ENCODE data around the gene CDH4. TPM values are rescaled to one million over a fixed set of nuclear protein-coding genes. Genes with fewer than 3 reads are reported as not detected.

CDH4 gene
- total and polyA plus RNA-seq, 2 of the 8 experiments (the other 6 are each of a cell fraction or from before 2014, with no cell fraction given), result 4.3 to 7.9 TPM

- Histone ChIP-seq H3K27me3 (replicated peaks in 1 of 4; ENCODE audit: control insufficient read depth in 3 of 4, extremely low read depth in 1 of 4, insufficient read depth in 3 of 4, low read length in 3 of 4) (peaks cover 0 to 3% (median under 1%) of the 10 kb centered on the region in 4 experiments; a peak in 3 of 7 replicates), H3K14ac (ENCODE audit: insufficient read length) (no peak overlapping the region), H4K20me1 (replicated peaks in 1 of 2; ENCODE audit: control insufficient read depth in 1 of 2, insufficient read depth in 2 of 2, low read length in 2 of 2) (peaks cover 3% of the 10 kb centered on the region in 2 experiments), H2BK15ac (ENCODE audit: low read length) (no peak overlapping the region), H2AFZ (ENCODE audit: low read length) (no peak overlapping the region), H3K79me2 (ENCODE audit: control insufficient read depth in 1 of 2, insufficient read depth in 2 of 2, low read length in 2 of 2) (no peaks in the 10 kb centered on the region), H3K18ac (ENCODE audit: extremely low read depth, low read length) (no peak overlapping the region), H4K91ac (replicated peaks; ENCODE audit: insufficient read length, low read length) (no peak overlapping the region), H2BK20ac (ENCODE audit: low read length) (no peak overlapping the region), H3K56ac (replicated peaks; ENCODE audit: insufficient read length, low read depth, low read length) (no peak overlapping the region), H3K9ac (replicated peaks in 1 of 4; ENCODE audit: extremely low read depth in 1 of 4, low read depth in 3 of 4, low read length in 3 of 4) (no peak overlapping the region), H3K36me3 (ENCODE audit: control insufficient read depth in 2 of 4, insufficient read depth in 4 of 4, low read length in 3 of 4) (no peaks in the 10 kb centered on the region), H2BK120ac (replicated peaks; ENCODE audit: low read depth, low read length) (no peak overlapping the region), H3K9me3 (ENCODE audit: insufficient read depth in 2 of 2, low read depth in 1 of 2, low read length in 1 of 2) (no peaks in the 10 kb centered on the region), H3K4me1 (replicated peaks in 1 of 4; ENCODE audit: control insufficient read depth in 3 of 4, insufficient read depth in 4 of 4, low read length in 3 of 4) (peaks cover 0 to 7% (median 4%) of the 10 kb centered on the region in 4 experiments; a peak in 3 of 7 replicates), H3K4me3 (ENCODE audit: extremely low read depth in 1 of 4, insufficient read depth in 2 of 4, low read depth in 3 of 4, low read length in 4 of 4) (no peak overlapping the region), H3K4ac (replicated peaks; ENCODE audit: insufficient read length, low read depth, low read length) (no peak overlapping the region), H2BK12ac (ENCODE audit: low read depth, low read length) (no peak overlapping the region), H3K23ac (ENCODE audit: insufficient read length) (no peak overlapping the region), H3K27ac (ENCODE audit: low read depth, low read length) (no peak overlapping the region), H2BK5ac (ENCODE audit: low read depth, low read length) (no peak overlapping the region), H3K23me2 (ENCODE audit: low read depth, low read length) (peaks cover 10% of the 10 kb centered on the region; the same call in 1 of the 2 replicates), H4K8ac (ENCODE audit: extremely low read depth, insufficient read depth, low read length) (no peak overlapping the region; the same call in 1 of the 2 replicates), H2AK5ac (ENCODE audit: low read depth, low read length) (peak overlapping the region; percentile 65; the same call in 1 of the 2 replicates), H3K4me2 (ENCODE audit: insufficient read depth in 1 of 2, low read depth in 2 of 2, low read length in 2 of 2) (no peak overlapping the region), H4K5ac (ENCODE audit: insufficient read length, low read depth, low read length) (no peak overlapping the region), H3K79me1 (ENCODE audit: low read depth, low read length) (0 out of 2 replicates have a peak, but pooled peaks cover 2% of the 10 kb centered on the region)
- FAIRE-seq (no peak), DNase-seq (ENCODE audit: low read depth in 1 of 2, low spot score in 2 of 2) (no peak)
- WGBS, 2 experiments (ENCODE audit: extremely low coverage in 1 of 2, insufficient coverage in 1 of 2, insufficient read length in 1 of 2, insufficient replicate concordance in 2 of 2, low coverage in 1 of 2, low lambda C conversion rate in 2 of 2, missing lambda C conversion rate in 1 of 2), result 91% methylated on average over 10 of the region's 10 CpGs; no CpG with 5 or more reads in 1 of the 2 experiments
- no peak for TF ChIP-seq SRF (IDR thresholded peaks at IDR 0.05; ENCODE audit: low read depth, low read length)
- no peak for TF ChIP-seq CREB1 (IDR thresholded peaks at IDR 0.05)
- TF ChIP-seq JUN (IDR thresholded peaks at IDR 0.05; ENCODE audit: low read depth, low read length), result no peak
- no peak for TF ChIP-seq SP4 (IDR thresholded peaks at IDR 0.05; ENCODE audit: low read length)
- no peak for TF ChIP-seq TCF12 (IDR thresholded peaks at IDR 0.05; ENCODE audit: low read depth, low read length)
- ChIA-PET POLR2A (ENCODE audit: partially characterized antibody) (no interaction called here), CTCF (ENCODE audit: partially characterized antibody) (interaction anchor here (2.0 kb wide), 1 partner anchor 266 kb away, joined by 4 read pairs; no protein-coding TSS in a partner anchor)
These were observed 378.8 kb downstream of the CDH4 start for GRCh38 chr20:61630816-61631215.

All from H1 (cell line).